ENCODE results near the gene ASB17. TPM values are rescaled to one million over a fixed set of nuclear protein-coding genes. Genes with fewer than 3 reads are reported as not detected.

The ASB17 gene
- total and polyA plus RNA-seq, 2 experiments from 2014 or later = not detected

DNA sequence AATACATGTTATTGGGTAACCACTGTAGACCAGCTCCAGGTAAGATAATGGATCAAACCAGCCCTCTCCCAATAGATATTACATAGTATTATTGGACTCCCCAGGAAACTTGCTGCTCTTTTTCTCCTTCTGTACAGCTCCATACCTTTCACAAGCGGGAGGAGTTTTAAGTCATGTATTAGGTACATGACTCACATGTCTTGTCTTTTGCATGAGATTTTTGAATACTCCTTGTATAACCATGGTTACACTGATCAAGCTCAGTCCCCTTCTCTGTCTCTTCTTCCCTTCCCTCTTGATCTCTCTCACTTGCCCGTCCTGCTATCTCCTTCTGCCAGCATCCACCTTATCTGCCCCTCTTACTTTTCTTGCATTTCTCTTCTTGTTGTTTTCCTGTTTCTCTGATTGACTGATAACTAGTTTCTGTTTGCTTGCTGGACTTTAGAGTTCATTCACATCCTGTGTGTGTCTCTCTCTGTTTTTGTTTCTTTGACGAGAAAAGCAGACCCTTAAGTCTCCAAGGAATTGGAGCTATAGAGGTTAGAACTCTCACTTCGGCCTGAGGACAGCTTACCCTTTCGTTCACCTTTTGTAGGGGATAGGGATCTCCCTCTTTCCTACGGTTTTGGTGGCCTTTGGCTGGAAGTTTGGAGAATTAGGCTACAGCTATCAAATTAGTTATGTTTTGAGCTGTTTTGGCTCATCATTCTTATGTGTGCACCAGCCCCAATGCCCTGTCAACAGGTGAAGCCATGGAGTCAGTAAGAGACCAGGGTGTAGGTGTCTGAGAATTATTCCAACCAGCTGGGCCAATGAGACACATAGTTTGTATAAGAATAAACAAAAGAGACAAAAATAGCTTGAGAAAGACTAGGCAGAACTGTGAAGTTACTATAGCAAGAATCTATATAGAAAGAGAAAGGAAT, 49.0 kb upstream of the ASB17 start:
- H3F3A ChIP-seq (replicated peaks; ENCODE audit: low read depth) = no peaks in the 10 kb centered on the region
- H3K4me3 ChIP-seq = no peak overlapping the region
- H3K79me2 ChIP-seq (replicated peaks; ENCODE audit: insufficient read depth) = no peaks in the 10 kb centered on the region
- H3K4me1 ChIP-seq (ENCODE audit: insufficient read depth) = no peaks in the 10 kb centered on the region
- no peaks in the 10 kb centered on the region for H3K36me3 ChIP-seq (ENCODE audit: insufficient read depth)
- 0 out of 3 replicates have a peak, but pooled peaks cover 2% of the 10 kb centered on the region for H3K4me1 Mint-ChIP-seq
- no peak overlapping the region for H3K4me3 Mint-ChIP-seq
- DNase-seq (ENCODE audit: low spot score) = no peak
- H3K4me2 ChIP-seq = no peak overlapping the region
- H3K9me2 ChIP-seq (ENCODE audit: insufficient read depth) = peaks cover 10% of the 10 kb centered on the region; the same call in 1 of the 2 replicates
- ATAC-seq = no peak
- peaks cover 14% of the 10 kb centered on the region; the same call in 2 of the 3 replicates for H3K9me3 Mint-ChIP-seq
- H3K27ac Mint-ChIP-seq = no peak overlapping the region
- no peak overlapping the region for H3K27ac ChIP-seq (ENCODE audit: low read depth)
- no peaks in the 10 kb centered on the region for H4K20me1 ChIP-seq (replicated peaks; ENCODE audit: insufficient read depth)
- no peaks in the 10 kb centered on the region for H3K27me3 ChIP-seq (ENCODE audit: insufficient read depth)
- TF ChIP-seq ZNF114 (CRISPR knock-in tag; IDR thresholded peaks at IDR 0.05) (no peak), POLR2AphosphoS5 (IDR thresholded peaks at IDR 0.05; ENCODE audit: low read depth) (no peak), EZH2 (IDR thresholded peaks at IDR 0.05; ENCODE audit: low read depth, unreplicated experiment) (no peak), EZH2phosphoT487 (IDR thresholded peaks at IDR 0.05; ENCODE audit: unreplicated experiment) (no peak), STAT1 (IDR thresholded peaks at IDR 0.05; ENCODE audit: unreplicated experiment) (no peak), NANOG (IDR thresholded peaks at IDR 0.05; ENCODE audit: borderline replicate concordance) (no peak), CREB1 (CRISPR knock-in tag; IDR thresholded peaks at IDR 0.05; ENCODE audit: low read depth) (no peak), ZNF331 (CRISPR knock-in tag; IDR thresholded peaks at IDR 0.05; ENCODE audit: low read depth) (no peak), JUNB (IDR thresholded peaks at IDR 0.05; ENCODE audit: unreplicated experiment) (no peak)
- TF ChIP-seq, protein P1, sequence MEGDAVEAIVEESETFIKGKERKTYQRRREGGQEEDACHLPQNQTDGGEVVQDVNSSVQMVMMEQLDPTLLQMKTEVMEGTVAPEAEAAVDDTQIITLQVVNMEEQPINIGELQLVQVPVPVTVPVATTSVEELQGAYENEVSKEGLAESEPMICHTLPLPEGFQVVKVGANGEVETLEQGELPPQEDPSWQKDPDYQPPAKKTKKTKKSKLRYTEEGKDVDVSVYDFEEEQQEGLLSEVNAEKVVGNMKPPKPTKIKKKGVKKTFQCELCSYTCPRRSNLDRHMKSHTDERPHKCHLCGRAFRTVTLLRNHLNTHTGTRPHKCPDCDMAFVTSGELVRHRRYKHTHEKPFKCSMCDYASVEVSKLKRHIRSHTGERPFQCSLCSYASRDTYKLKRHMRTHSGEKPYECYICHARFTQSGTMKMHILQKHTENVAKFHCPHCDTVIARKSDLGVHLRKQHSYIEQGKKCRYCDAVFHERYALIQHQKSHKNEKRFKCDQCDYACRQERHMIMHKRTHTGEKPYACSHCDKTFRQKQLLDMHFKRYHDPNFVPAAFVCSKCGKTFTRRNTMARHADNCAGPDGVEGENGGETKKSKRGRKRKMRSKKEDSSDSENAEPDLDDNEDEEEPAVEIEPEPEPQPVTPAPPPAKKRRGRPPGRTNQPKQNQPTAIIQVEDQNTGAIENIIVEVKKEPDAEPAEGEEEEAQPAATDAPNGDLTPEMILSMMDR (conservative IDR thresholded peaks at IDR 0.05; ENCODE audit: low read depth in 2 of 2) = no peak
- TF ChIP-seq, protein P2, sequence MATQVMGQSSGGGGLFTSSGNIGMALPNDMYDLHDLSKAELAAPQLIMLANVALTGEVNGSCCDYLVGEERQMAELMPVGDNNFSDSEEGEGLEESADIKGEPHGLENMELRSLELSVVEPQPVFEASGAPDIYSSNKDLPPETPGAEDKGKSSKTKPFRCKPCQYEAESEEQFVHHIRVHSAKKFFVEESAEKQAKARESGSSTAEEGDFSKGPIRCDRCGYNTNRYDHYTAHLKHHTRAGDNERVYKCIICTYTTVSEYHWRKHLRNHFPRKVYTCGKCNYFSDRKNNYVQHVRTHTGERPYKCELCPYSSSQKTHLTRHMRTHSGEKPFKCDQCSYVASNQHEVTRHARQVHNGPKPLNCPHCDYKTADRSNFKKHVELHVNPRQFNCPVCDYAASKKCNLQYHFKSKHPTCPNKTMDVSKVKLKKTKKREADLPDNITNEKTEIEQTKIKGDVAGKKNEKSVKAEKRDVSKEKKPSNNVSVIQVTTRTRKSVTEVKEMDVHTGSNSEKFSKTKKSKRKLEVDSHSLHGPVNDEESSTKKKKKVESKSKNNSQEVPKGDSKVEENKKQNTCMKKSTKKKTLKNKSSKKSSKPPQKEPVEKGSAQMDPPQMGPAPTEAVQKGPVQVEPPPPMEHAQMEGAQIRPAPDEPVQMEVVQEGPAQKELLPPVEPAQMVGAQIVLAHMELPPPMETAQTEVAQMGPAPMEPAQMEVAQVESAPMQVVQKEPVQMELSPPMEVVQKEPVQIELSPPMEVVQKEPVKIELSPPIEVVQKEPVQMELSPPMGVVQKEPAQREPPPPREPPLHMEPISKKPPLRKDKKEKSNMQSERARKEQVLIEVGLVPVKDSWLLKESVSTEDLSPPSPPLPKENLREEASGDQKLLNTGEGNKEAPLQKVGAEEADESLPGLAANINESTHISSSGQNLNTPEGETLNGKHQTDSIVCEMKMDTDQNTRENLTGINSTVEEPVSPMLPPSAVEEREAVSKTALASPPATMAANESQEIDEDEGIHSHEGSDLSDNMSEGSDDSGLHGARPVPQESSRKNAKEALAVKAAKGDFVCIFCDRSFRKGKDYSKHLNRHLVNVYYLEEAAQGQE (IDR thresholded peaks at IDR 0.05; ENCODE audit: unreplicated experiment) = no peak
- TF ChIP-seq, protein P3, sequence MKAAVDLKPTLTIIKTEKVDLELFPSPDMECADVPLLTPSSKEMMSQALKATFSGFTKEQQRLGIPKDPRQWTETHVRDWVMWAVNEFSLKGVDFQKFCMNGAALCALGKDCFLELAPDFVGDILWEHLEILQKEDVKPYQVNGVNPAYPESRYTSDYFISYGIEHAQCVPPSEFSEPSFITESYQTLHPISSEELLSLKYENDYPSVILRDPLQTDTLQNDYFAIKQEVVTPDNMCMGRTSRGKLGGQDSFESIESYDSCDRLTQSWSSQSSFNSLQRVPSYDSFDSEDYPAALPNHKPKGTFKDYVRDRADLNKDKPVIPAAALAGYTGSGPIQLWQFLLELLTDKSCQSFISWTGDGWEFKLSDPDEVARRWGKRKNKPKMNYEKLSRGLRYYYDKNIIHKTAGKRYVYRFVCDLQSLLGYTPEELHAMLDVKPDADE (IDR thresholded peaks at IDR 0.05) = no peak
- TF ChIP-seq, protein P4, sequence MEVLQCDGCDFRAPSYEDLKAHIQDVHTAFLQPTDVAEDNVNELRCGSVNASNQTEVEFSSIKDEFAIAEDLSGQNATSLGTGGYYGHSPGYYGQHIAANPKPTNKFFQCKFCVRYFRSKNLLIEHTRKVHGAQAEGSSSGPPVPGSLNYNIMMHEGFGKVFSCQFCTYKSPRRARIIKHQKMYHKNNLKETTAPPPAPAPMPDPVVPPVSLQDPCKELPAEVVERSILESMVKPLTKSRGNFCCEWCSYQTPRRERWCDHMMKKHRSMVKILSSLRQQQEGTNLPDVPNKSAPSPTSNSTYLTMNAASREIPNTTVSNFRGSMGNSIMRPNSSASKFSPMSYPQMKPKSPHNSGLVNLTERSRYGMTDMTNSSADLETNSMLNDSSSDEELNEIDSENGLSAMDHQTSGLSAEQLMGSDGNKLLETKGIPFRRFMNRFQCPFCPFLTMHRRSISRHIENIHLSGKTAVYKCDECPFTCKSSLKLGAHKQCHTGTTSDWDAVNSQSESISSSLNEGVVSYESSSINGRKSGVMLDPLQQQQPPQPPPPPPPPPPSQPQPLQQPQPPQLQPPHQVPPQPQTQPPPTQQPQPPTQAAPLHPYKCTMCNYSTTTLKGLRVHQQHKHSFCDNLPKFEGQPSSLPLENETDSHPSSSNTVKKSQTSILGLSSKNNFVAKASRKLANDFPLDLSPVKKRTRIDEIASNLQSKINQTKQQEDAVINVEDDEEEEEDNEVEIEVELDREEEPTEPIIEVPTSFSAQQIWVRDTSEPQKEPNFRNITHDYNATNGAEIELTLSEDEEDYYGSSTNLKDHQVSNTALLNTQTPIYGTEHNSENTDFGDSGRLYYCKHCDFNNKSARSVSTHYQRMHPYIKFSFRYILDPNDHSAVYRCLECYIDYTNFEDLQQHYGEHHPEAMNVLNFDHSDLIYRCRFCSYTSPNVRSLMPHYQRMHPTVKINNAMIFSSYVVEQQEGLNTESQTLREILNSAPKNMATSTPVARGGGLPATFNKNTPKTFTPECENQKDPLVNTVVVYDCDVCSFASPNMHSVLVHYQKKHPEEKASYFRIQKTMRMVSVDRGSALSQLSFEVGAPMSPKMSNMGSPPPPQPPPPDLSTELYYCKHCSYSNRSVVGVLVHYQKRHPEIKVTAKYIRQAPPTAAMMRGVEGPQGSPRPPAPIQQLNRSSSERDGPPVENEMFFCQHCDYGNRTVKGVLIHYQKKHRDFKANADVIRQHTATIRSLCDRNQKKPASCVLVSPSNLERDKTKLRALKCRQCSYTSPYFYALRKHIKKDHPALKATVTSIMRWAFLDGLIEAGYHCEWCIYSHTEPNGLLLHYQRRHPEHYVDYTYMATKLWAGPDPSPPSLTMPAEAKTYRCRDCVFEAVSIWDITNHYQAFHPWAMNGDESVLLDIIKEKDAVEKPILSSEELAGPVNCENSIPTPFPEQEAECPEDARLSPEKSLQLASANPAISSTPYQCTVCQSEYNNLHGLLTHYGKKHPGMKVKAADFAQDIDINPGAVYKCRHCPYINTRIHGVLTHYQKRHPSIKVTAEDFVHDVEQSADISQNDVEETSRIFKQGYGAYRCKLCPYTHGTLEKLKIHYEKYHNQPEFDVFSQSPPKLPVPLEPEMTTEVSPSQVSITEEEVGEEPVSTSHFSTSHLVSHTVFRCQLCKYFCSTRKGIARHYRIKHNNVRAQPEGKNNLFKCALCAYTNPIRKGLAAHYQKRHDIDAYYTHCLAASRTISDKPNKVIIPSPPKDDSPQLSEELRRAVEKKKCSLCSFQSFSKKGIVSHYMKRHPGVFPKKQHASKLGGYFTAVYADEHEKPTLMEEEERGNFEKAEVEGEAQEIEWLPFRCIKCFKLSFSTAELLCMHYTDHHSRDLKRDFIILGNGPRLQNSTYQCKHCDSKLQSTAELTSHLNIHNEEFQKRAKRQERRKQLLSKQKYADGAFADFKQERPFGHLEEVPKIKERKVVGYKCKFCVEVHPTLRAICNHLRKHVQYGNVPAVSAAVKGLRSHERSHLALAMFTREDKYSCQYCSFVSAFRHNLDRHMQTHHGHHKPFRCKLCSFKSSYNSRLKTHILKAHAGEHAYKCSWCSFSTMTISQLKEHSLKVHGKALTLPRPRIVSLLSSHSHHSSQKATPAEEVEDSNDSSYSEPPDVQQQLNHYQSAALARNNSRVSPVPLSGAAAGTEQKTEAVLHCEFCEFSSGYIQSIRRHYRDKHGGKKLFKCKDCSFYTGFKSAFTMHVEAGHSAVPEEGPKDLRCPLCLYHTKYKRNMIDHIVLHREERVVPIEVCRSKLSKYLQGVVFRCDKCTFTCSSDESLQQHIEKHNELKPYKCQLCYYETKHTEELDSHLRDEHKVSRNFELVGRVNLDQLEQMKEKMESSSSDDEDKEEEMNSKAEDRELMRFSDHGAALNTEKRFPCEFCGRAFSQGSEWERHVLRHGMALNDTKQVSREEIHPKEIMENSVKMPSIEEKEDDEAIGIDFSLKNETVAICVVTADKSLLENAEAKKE (CRISPR knock-in tag; IDR thresholded peaks at IDR 0.05) = no peak
- H2AFZ ChIP-seq = no peak overlapping the region
- peaks cover 8% of the 10 kb centered on the region; the same call in 2 of the 3 replicates for H3K36me3 Mint-ChIP-seq (ENCODE audit: low read depth)
- no peaks in the 10 kb centered on the region for H3K27me3 Mint-ChIP-seq (ENCODE audit: insufficient read depth, low read depth, poor library complexity)
